SU-DHL-6 (cell line): ENCODE results near the gene SUN1.

Experiments used
- CTCF ChIP-seq: fragments of 200-600 bp; sonication (generic); IDR thresholded peaks from one replicate; pipeline ENCODE4 v1.5.1; 2017; ENCODE audit warnings: antibody characterized with exemption, mild to moderate bottlenecking, low read length, moderate library complexity; ENCODE audit not compliant: insufficient read depth, poor library complexity, severe bottlenecking
- EZH2phosphoT487 ChIP-seq: fragments of 200-600 bp; sonication (generic), shearing (Covaris generic); conservative IDR thresholded peaks from 2 replicates; pipeline ENCODE4 v1.6.1; 2018; ENCODE audit warnings: mild to moderate bottlenecking, antibody characterized with exemption, low read length, moderate library complexity, mixed read lengths

DNA sequence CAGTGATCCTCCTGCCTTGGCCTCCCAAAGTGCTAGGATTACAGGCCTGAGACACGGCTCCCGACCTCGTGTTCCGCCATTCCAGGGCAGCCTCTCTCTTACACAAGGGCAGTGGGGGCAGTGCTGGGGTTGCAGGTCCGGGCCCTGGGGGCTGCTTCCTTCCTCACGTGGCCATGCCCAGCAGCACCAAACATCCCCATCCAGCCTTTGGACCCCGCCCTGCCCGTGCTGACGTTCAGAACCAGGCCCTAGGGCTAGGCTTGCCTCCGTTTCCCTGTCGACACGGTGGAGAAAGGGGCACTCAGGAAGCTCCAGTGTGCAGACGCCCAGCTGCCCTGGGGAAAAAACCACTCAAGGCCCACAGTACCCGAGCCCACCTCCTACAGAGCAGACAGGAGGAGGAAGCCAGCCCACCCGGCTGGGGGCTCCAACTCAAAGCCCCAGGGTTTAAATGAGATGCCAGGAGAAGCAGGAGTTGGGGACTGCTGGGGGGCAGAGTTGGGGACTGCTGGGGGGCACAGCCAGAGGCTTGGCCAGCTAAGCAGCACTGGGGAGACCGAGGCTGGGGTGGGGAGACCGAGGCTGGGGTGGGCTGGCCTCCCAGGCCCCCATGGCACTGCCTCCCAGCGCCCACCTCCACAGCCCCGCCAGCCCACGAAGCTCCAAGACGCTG is 86.3 kb downstream of the SUN1 start:
- TF ChIP-seq CTCF (no peak), EZH2phosphoT487 (no peak)
